HG03571 (cell line): Measurements from ENCODE around the gene CACNG3.
"Not testable (repeated sequence)": the region's sequence is repeated elsewhere in the genome, so short reads cannot be mapped to it uniquely, and the experiment has no call there.

Experiments
- ATAC-seq: cut with Tn5 transposase; IDR thresholded peaks from one replicate; pipeline ENCODE4 v1.9.1; 2021; ENCODE audit not compliant: unreplicated experiment

CACNG3 gene

DNA sequence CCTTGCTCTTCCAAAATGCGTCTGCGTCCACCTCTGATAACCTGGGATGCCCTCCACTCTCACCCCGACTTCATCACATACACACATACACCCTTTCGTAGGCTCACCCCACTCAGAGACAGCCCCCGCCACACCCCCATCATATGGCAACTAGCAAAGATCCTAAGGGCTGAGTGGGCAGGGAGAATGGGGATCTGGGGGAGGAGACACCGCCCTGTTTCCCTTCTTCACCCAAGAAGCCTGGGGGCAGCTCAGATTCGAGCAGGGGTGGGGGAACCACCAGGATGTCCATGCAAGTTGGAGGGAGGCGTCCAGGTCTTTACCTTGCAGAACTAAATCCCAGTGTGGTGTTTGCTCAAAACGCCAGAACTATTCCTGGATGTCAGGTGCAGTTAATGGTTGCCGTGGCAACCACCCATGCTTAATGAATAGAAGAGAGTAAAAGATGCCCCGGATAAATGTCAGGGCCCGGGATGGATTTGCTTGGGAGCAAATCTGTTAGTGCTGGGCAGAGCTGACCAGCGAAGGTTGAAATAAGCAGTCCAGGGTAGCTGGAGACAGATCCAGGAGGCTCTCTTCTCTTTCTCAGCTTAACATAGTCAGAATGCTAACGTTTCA is 72.8 kb downstream of the CACNG3 start:
- no peak for ATAC-seq

DNA sequence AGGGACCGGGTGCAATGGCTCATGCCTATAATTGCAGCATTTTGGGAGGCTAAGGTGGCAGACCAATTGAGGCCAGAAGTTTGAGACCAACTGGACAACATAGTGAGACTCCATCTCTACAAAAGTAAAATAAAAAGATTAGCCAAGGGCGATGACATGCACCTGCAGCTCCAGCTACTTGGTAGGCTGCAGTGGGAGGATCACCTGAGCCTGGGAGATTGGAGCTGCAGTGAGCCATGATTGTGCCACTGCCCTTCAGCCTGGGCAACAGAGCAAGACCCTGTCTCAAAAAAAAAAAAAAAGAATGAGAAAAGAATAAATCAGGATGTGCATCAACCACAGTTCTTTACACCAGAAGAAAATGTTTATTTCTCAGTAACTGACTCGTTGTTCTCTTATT is 76.0 kb downstream of the CACNG3 start:
- no peak for ATAC-seq

DNA sequence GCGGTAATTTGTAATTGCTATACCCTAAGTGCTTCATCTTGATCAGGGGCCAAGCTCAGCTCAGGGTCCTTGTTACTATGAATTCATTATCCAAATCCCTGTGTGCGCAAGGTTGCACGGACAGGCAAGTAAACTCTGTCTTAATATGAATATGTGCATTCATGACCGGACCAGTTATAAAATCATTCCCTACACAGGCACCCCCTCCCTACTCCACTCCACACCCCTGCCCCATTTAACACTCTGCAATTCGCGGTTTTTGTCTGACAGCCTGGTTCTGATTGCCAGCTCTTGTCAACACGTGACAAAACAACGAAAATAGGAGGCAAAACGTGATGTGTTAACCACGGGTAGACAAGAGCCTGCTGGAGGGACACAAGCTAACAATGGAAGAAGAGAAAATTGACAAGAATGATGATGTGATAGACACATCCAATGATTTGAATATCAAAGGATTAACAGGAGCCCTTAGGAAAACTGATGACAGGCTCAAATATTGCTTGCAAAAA is 76.5 kb downstream of the CACNG3 start:
- ATAC-seq, result no peak

DNA sequence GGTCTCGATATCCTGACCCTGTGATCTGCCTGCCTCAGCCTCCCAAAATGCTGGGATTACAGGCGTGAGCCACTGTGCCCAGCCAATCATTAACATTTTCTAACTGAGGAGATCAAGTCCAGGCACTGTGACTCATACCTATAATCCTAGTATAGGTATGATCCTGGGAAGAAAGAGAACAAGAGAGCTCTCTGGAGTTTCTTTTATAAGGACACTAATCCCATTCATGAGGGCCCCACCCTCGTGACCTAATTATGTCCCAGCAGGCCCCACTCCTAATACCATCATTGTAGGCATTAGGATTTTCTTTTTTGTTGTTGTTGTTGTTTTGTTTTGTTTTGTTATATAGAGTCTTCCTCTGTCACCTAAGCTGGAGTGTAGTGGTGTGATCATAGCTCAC is 80.4 kb downstream of the CACNG3 start:
- no peak for ATAC-seq

DNA sequence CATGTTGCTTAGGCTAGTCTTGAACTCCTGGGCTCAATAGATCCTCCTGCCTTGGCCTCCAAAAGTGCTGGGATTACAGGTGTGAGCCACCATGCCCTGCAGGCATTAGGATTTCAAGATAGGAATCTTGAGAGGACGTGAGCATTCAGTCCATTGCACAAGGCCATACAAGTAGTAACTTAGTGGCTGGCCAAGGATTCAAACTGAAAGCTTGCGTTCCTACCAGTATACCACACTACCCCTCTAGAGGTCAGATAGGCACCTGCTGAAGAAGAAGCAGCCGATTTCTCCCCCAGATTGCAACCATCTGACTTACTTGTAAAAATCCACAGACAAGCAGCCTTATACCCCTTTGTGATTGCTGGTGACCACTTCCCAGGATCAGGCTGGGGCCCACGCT is 80.9 kb downstream of the CACNG3 start:
- no peak for ATAC-seq

DNA sequence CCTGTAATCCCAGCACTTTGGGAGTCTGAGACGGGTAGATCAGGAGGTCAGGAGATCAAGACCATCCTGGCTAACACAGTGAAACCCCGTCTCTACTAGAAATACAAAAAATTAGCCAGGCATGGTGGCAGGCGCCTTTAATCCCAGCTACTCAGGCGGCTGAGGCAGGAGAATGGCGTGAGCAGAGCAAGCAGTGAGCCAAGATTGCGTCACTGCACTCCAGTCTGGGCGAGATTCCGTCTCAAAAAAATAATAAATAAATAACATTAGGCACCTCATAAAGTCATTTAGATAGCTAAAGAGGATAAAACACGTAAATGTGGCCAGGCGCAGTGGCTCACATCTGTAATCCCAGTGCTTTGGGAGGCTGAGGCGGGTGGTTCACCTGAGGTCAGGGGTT is 87.7 kb downstream of the CACNG3 start:
- not testable (repeated sequence) for ATAC-seq

DNA sequence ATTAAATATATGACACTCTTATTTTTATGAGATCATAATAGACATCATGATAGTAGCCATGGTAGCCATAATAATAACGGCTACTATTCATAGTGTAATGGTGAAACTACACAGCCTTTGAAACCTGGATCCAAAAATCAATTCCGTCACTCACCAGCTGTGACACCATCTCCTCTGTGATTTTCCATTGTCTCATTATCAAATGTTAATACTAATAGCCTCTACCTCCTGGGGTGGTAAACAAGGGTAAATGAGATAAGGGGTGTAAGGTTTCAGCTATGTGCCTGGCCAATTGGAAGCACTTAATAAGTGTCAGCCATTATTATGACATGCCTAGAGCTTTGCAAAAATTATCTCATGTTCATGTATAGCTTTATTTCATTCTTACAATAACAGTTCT is 88.6 kb downstream of the CACNG3 start:
- ATAC-seq, result no peak

DNA sequence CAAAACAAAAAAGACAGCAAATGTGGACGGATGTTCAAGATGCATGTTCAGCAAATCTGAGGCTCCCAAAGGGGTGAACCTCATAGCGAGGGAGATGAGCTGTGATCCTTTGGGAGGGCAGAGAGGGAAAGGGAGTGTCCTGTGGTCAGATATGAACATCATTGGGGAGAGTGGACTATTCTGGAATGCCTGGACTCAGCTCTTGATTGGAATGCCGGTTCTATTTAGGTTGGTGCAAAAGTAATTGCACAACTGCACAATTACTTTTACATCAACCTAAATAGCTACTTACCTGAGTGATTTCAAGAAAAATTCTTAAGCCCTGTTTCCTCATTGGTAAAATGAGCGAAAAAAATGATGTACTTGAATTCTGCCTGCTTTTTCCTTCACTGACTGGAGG is 89.6 kb downstream of the CACNG3 start:
- no peak for ATAC-seq

DNA sequence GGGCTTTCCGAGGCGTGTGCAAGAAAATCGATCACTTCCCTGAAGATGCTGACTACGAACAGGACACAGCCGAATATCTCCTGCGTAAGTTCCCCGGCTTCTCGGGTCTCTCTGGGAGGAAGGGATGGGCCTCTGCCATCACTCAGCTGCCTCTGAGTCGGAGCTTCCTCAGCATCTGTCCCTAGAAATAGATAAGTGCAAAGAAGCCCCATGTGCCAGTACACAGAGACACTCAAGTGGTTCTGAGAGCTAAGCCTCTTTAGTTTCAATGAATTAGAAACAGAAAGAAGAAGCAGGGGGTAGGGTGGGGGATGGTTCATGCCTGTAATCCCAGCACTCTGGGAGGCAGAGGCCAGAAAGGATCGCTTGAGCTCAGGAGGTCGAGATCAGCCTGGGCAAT is 90.6 kb downstream of the CACNG3 start:
- no peak for ATAC-seq

DNA sequence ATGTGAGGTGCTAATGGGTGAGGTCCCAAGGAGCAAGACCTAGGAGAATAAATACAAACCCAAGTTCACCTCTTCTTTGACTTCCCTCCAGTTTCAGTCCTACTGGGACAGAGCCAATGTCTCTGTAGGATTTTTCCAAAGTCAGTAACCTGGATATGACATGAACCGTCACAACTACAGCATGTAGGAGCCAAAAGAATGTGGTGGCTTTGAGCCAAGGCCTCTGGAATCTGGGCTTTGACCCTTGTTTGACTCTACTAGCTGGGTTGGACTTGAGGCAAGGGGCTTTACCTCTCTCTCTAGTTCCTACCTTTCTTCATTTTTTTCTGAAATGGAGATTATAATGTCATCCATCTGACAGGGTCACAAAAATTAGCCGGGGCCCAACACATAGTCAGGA is 91.4 kb downstream of the CACNG3 start:
- no peak for ATAC-seq

DNA sequence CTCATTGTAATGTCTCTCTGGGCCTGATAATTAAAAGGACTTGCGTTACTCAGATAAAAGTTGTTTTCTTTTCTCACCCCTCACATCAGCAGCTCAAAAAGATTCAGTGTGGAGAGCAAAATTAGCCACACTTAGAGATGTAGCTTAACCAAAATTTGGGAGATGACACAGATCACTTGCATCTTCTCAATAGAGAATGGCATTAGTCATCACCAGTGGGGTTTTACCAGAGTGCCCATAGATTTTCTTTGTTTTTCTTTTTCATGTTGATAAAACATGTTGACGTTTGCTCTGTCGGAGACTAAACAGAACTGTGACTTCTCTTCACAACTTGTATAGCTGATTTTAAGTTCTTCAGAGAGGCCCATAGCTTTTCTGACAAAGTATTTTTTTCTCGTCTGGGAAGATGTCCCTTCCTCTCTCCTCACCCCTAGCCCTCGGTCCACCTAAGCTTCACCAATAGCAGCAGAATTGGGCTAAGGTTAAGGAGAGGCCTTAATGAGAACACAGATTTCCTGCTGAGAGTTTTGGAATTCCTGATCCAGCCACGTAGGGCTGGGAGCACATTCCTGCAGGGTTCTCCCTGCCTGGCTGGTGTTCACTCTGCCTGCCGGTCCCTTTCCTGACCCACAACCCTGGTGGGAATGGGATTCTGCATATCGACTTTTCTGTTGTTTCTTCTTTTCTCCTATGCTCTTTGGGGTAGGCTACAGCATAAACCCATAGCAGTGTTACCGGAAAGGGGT is 92.6 kb downstream of the CACNG3 start:
- no peak for ATAC-seq

DNA sequence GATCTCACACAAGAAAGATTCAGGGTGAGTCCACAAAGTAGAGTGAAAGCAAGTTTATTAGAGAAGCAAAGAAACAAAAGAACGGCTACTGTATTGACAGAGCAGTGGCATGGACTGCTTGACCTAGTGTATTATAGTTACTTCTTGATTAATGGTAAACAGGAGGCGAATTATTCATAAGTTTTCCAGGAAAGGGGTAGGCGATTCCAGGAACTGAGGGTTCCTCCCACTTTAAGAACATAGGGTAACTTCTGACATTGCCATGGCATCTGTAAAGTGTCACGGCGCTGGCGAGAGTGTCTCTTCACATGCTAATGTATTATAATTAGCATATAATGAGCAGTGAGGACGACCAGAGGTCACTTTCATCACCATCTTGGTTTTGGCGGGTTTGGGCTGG is 93.2 kb downstream of the CACNG3 start:
- ATAC-seq, result no peak

DNA sequence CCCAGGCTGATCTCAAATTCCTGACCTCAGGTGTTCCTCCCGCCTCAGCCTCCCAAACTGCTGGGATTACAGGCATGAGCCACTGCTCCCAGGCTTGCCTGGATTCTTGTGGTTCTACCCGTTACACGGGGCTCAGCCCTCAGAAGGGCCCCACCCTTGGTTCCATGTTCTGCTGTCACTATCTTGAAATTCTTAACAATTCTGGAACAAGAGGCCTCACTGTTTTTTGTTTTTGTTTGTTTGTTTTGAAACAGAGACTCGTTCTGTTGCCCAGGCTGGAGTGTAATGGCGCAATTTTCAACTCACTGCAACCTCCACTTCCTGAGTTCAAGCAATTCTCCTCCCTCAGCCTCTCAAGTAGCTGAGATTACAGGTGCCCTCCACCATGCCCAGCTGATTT is 96.6 kb downstream of the CACNG3 start:
- no peak for ATAC-seq

DNA sequence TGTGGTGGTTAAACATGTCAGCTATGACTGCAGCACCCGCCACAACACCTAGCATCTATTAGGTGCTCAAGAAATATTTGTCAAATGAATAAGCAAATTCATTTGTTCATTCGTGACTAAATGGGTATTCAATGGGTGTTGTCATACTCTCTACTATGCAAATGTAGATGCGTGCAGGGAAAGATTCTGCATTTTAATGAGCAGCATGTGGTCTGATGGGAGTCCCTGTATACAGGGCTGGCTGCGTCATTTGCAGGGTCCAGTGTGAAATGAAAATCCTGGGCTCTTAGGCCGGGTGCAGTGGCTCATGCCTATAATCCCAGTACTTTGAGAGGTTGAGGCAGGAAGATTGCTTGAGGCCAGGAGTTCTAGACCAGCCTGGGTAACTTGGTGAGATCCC is 97.5 kb downstream of the CACNG3 start:
- ATAC-seq, result no peak

DNA sequence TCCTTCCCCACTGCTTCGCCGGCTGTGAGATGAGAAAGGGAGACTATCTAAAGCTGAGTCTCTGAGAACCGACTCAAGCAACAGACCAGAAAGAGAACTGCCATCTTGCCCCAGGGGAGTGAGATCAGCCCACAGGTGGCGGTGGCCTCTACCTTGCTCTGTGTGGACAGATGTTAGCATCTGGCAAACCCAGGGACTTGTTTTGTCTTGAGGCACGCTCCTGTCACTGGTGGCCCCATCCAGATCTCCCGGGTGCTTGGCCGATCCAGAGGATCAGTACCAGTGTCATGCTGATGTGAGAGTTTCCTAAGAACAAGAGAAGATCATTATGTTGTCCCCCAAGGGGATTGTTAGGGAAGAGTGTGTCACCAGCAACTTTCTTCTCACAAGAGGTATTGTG is 101.4 kb downstream of the CACNG3 start:
- ATAC-seq, result no peak

DNA sequence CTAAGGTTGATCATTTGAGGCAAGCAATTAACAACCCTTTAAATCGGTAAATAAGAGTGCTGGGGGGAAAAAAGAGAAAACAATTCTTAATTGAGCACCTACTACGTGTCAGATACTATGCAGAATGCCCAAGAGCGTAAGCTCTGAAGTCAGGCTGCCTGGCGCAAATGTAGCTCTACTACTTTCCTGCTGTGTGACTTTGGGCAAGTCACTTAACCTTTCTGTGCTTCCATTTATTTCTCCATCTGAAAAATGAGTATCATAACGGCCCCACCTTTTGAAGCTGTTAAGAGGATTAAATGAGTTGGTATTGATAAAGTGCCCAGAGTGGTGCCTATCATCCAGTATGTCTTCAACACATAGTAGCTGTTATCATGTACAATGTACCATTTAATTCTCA is 102.0 kb downstream of the CACNG3 start:
- no peak for ATAC-seq

DNA sequence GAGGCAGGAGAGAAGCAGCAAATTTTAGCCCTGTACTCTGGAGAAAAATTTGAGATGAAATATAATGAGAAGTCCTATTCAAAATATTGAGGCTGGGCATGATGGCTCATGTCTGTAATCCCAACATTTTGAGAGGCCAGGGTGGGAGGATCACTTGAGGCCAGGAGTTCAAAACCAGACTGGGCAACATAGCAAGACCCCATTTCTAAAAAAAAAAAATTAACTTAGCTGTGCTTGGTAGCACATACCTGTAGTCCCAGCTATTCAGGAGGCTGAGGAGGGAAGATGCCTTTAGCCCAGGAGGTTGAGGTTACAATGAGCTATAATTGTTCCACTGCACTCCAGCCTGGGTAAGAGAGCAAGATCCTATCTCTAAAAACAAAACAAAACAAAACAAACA is 103.4 kb downstream of the CACNG3 start:
- ATAC-seq, result no peak

DNA sequence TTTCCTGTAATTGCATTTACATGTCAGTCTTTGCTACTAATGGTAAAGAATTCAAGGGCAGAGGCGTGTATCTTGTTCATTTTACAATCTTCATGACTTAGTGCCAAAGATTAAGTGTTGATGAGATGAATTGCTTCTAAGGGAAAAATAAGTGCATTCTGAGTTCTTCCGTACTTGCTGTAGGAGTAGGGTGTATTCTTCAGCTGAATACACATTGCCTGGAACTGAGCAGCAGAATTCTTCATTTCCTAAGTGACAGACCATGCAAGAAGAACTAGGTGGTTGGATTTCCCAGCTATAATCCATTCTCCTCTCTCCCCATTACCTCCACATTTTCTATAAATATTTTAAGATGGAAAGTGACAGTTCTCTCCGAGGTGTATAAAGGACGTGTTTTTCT is 104.8 kb downstream of the CACNG3 start:
- ATAC-seq, result no peak

DNA sequence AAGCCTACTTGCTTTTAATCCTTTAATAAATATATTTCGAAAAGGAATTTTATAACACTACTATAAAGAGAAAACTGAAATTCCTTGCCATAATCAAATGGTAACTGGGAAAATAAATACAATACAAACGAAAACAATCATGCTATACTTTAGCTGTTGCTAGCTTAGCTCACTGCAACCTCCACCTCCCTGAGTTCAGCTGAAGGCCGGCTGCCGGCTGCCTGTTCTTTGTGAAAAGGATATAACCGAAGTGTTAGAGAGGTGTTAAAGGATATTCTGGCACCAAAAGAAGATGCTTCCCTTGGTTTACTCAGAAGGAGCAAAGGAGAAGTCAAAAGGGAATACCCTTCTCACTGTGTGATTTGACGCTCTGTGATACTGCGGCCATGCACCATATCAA is 108.5 kb downstream of the CACNG3 start:
- ATAC-seq, result no peak

DNA sequence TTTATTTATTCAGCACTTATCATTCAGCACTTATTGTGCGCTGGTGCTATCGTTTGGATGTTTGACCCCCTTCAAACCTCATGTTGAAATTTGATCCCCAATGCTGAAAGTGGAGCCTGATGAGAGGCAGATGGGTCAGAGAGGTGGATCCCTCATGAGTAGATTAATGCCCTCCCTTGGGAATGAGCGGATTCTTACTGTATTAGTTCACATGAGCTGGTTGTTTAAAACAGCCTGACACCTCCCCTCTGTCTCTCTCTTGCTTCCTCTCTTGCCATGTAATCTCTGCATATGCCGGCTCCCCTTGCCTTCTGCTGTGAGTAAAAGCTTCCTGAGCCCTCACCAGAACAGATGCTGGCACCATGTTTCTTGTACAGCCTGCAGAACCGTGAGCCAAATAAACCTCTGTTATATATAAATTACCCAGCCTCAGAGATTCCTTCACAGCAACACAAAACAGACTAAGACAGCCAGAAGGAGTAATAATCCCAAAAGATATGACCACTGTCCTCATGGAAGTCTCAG is 111.1 kb downstream of the CACNG3 start:
- no peak for ATAC-seq

DNA sequence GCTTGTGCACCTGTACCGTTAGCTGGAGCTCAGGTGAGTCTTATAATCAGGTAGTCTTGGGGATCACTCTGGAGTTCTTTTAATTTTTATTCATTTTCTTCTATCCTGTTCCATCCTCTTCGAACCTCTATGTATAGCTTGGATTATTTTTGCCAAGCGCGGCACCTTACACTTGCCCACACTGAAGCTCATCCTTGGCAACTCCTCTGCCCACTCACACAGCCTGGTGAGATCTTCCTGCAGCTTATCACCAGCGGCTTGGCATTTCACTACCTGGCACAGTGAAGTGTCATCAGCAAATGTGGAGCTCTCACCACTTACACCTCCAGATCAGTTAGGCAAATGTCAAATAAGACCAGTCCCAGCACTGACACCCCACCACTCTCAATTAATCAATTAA is 116.7 kb downstream of the CACNG3 start:
- ATAC-seq, result no peak

DNA sequence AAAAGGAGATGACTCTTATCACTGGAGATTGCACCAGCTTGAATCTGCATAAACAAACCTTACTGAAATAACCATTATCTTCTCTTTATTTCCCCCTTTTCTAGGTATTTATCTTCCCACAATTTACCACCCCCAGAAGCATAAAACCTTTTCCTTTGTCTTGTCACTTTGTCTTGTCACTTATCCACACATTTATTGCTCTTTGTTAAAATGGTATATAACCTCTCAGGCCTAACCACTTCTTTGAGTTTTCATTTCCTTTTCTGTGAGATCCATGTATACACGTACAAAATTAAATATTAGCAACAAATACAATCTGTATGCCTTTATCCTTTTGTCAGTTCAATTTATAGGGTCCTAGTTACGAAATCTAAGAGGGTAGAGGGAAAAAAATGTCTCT is 122.9 kb downstream of the CACNG3 start:
- ATAC-seq, result no peak
